ENCODE measurements around the gene OTOP2. TPM values are rescaled to one million over a fixed set of nuclear protein-coding genes. Genes with fewer than 3 reads are reported as not detected.

OTOP2 gene, protein sequence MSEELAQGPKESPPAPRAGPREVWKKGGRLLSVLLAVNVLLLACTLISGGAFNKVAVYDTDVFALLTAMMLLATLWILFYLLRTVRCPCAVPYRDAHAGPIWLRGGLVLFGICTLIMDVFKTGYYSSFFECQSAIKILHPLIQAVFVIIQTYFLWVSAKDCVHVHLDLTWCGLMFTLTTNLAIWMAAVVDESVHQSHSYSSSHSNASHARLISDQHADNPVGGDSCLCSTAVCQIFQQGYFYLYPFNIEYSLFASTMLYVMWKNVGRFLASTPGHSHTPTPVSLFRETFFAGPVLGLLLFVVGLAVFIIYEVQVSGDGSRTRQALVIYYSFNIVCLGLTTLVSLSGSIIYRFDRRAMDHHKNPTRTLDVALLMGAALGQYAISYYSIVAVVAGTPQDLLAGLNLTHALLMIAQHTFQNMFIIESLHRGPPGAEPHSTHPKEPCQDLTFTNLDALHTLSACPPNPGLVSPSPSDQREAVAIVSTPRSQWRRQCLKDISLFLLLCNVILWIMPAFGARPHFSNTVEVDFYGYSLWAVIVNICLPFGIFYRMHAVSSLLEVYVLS
- total RNA-seq = not detected

DNA sequence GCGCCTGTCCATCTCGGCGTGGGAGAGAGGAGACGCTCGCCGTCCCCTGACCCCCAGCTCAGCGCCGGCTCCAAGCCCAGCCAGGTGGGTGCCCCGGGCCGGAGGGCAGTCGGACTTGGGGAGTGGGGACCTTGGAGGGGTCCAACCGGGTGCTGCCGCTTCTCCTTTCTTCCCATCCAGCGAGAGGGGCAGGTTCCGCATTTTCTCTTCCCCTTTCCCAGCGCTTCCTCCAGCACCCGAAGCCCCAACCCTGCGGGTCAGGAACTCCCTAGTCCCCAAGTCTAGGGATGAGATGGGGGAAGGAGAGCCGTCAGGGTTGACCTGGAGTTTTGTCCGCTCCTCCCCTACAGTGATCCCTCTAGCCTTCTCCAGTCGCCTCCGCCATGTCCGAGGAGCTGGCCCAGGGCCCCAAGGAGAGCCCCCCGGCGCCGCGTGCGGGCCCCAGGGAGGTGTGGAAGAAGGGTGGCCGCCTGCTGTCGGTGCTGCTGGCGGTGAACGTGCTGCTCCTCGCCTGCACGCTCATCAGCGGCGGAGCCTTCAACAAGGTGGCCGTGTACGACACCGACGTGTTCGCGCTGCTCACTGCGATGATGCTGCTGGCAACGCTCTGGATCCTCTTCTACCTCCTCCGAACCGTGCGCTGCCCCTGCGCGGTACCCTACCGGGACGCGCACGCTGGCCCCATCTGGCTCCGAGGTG lies at the start of gene OTOP2:
TSS of gene OTOP2 (plus strand) at position 24 of the 699 bp plus-strand sequence. CDS start at position 384, 360 bp downstream.
- Histone ChIP-seq H3K27ac (no peak within 1 kb of the TSS), H3K9me3 (no peaks in the 10 kb centered on the region), H3K27me3 (peaks cover 0 to 22% of the 10 kb centered on the region in 2 donors), H3K4me3 (peak within 1 kb of the TSS; percentile 7 to 42), H3K36me3 (no peaks in the 10 kb centered on the region), H3K4me1 (peaks cover 0 to 39% of the 10 kb centered on the region in 2 donors)
- TF ChIP-seq, protein P1, sequence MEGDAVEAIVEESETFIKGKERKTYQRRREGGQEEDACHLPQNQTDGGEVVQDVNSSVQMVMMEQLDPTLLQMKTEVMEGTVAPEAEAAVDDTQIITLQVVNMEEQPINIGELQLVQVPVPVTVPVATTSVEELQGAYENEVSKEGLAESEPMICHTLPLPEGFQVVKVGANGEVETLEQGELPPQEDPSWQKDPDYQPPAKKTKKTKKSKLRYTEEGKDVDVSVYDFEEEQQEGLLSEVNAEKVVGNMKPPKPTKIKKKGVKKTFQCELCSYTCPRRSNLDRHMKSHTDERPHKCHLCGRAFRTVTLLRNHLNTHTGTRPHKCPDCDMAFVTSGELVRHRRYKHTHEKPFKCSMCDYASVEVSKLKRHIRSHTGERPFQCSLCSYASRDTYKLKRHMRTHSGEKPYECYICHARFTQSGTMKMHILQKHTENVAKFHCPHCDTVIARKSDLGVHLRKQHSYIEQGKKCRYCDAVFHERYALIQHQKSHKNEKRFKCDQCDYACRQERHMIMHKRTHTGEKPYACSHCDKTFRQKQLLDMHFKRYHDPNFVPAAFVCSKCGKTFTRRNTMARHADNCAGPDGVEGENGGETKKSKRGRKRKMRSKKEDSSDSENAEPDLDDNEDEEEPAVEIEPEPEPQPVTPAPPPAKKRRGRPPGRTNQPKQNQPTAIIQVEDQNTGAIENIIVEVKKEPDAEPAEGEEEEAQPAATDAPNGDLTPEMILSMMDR (IDR thresholded peaks at IDR 0.05) = no peak
- no peak for DNase-seq (ENCODE audit: low spot score)

DNA sequence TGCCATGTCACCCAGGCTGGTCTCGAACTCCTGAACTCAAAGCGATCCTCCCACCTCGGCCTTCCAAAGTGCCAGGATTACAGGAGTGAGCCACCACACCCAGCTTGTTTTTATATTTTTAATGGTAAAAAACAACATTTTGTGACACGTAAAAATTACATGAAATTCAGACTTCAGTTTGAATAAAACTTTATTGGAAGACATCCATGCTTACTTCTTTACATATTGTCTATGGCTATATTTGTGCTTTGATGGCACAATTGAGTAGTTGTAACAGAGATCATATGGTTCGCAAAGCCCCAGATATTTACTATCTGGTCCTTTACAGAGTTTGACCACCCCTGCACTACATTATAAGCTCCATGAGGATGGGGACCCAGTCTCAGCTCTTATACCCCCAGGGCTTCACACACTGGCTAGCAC lies 49.4 kb upstream of the OTOP2 start:
- peaks cover 0 to 41% of the 10 kb centered on the region in 2 donors for H3K4me1 ChIP-seq
- DNase-seq (ENCODE audit: low spot score) = no peak
- H3K4me3 ChIP-seq = no peak overlapping the region
- H3K27ac ChIP-seq = no peak overlapping the region
- H3K27me3 ChIP-seq = no peaks in the 10 kb centered on the region
- H3K36me3 ChIP-seq = no peaks in the 10 kb centered on the region
- no peaks in the 10 kb centered on the region for H3K9me3 ChIP-seq
- TF ChIP-seq, protein P1 (IDR thresholded peaks at IDR 0.05) = no peak

DNA sequence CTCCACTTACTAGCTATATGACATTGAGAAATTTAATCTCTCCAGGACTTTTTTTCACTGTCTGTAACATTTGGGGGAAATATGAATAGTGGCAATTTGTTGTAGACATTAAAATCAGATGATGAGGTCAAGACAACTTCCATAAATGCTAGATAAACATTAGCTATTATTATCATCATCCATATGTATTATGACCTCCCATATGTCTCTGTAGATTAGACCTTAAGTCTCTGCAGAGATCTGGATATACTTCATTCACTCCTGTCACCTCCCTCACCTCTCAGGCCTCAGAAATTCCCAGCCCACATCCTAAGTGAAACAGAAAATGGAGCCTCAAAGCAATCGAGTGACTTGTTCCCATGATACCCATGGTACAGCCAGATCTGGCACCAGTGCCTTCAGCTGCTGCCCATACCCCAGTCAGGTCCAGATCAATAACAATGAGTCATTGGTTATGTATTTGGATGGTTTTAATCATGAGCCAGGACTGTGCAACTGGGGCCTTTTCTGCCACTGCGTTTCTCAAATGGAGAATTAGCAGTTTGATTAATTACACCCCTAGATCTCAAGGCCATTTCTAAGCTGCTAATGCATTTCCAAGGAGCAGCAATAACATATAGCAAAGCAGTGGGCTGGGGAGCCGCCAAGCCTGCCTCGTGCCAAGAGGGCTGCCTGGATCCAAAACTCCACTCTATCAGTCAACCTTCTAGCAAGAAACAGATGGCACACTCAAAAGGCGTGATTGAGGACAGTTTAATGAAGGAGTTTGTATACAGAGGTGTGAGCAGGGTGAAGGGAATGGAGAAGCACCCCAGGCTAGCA lies 48.7 kb upstream of the OTOP2 start:
- H3K9me3 ChIP-seq = no peaks in the 10 kb centered on the region
- TF ChIP-seq, protein P1 (IDR thresholded peaks at IDR 0.05) = no peak
- peaks cover 0 to 41% of the 10 kb centered on the region in 2 donors for H3K4me1 ChIP-seq

DNA sequence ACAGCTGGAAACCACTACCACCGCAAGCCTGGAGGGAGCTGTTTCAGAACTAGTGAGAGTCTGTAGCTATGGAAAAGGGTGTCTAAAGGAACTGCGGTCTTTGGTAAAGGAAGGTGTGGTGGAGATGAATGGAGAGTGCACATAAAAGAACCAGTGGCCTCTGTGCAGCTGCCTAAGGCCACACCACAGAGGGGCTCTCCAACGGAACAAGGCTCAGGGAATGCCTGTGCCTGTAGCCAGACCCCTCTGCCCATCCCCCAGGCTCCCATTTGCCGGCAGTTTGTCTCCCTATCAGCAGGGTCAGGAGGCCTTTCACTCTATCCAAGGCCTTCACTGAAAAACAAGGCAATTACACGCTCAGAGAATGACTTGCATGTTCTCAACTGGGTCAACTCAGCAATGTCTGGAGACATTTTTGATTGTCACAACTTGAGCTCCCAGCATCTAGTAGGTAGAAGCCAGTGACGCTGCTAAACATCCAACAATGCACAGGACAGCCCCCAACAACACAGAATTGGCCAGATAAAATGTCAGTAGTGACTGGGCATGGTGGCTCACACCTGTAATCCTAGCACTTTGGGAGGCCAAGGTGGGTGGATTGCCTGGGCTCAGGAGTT lies 48.0 kb upstream of the OTOP2 start:
- DNase-seq (ENCODE audit: low spot score) = no peak
- Histone ChIP-seq H3K4me3 (no peak overlapping the region), H3K36me3 (no peaks in the 10 kb centered on the region), H3K27me3 (no peaks in the 10 kb centered on the region), H3K4me1 (peaks cover 0 to 41% of the 10 kb centered on the region in 2 donors), H3K27ac (no peak overlapping the region), H3K9me3 (no peaks in the 10 kb centered on the region)
- TF ChIP-seq, protein P1 (IDR thresholded peaks at IDR 0.05) = no peak

More for the DNA sequence above, 48.7 kb upstream of the OTOP2 start:
- DNase-seq (ENCODE audit: low spot score) = no peak
- H3K27ac ChIP-seq = no peak overlapping the region
- H3K27me3 ChIP-seq = no peaks in the 10 kb centered on the region
- no peaks in the 10 kb centered on the region for H3K36me3 ChIP-seq
- H3K4me3 ChIP-seq = no peak overlapping the region
